ENCODE results near the gene KIRREL2. TPM values are rescaled to one million over a fixed set of nuclear protein-coding genes. Genes with fewer than 3 reads are reported as not detected.

The KIRREL2 gene
- total RNA-seq, 1 donor from 2014 or later: 0.18 TPM

- H3K4me3 ChIP-seq (ENCODE audit: insufficient read depth, low read depth, low read length): no peak overlapping the region
- peaks cover 46% of the 10 kb centered on the region for H3K27me3 Mint-ChIP-seq (ENCODE audit: low read depth, unreplicated experiment)
- no peaks in the 10 kb centered on the region for H3K79me2 ChIP-seq (ENCODE audit: insufficient read depth, low read length)
- no peaks in the 10 kb centered on the region for H3K4me1 Mint-ChIP-seq (ENCODE audit: low read depth, unreplicated experiment)
- FAIRE-seq: no peak
- no peaks in the 10 kb centered on the region for H4K20me1 ChIP-seq (ENCODE audit: insufficient read depth, low read length)
- H3K4me3 Mint-ChIP-seq (ENCODE audit: unreplicated experiment): no peak overlapping the region
- H3K27ac ChIP-seq (ENCODE audit: low read depth, low read length): no peak overlapping the region
- TF ChIP-seq CTCF (IDR thresholded peaks at IDR 0.05; ENCODE audit: insufficient read depth, low read depth, low read length) (no peak), EZH2 (IDR thresholded peaks at IDR 0.05; ENCODE audit: insufficient read depth, low read length) (no peak)
- peaks cover 2% of the 10 kb centered on the region for H3K27me3 ChIP-seq (ENCODE audit: insufficient read depth, low read length)
- H3K27ac Mint-ChIP-seq (ENCODE audit: unreplicated experiment): no peak overlapping the region
- no peak overlapping the region for H3K9ac ChIP-seq (ENCODE audit: low read length)
- no peaks in the 10 kb centered on the region for H3K9me3 ChIP-seq (ENCODE audit: insufficient read depth, low read depth, low read length)
- H2AFZ ChIP-seq (ENCODE audit: low read depth, low read length): no peak overlapping the region
- H3K36me3 ChIP-seq (ENCODE audit: insufficient read depth, low read length): no peaks in the 10 kb centered on the region
- no peaks in the 10 kb centered on the region for H3K4me1 ChIP-seq (ENCODE audit: insufficient read depth, low read length)
- H3K36me3 Mint-ChIP-seq (ENCODE audit: low read depth, unreplicated experiment): no peaks in the 10 kb centered on the region
- H3K4me2 ChIP-seq (ENCODE audit: low read length): no peak overlapping the region
- peaks cover 1% of the 10 kb centered on the region for H3K9me3 Mint-ChIP-seq (ENCODE audit: unreplicated experiment)
- DNase-seq (ENCODE audit: low read depth): peak; percentile 45
These were observed 27.9 kb upstream of the KIRREL2 start for GRCh38 chr19:35828692-35829301.

GRCh38 chr19:35830986-35831385, 25.7 kb upstream of the KIRREL2 start:
- no peaks in the 10 kb centered on the region for H3K36me3 Mint-ChIP-seq (ENCODE audit: low read depth, unreplicated experiment)
- Histone ChIP-seq H3K4me3 (ENCODE audit: insufficient read depth, low read depth, low read length) (no peak overlapping the region), H3K9me3 (ENCODE audit: insufficient read depth, low read depth, low read length) (no peaks in the 10 kb centered on the region), H3K27me3 (ENCODE audit: insufficient read depth, low read length) (peaks cover 2% of the 10 kb centered on the region), H3K4me1 (ENCODE audit: insufficient read depth, low read length) (no peaks in the 10 kb centered on the region), H3K36me3 (ENCODE audit: insufficient read depth, low read length) (no peaks in the 10 kb centered on the region), H2AFZ (ENCODE audit: low read depth, low read length) (no peak overlapping the region), H3K27ac (ENCODE audit: low read depth, low read length) (no peak overlapping the region), H4K20me1 (ENCODE audit: insufficient read depth, low read length) (no peaks in the 10 kb centered on the region), H3K9ac (ENCODE audit: low read length) (no peak overlapping the region), H3K4me2 (ENCODE audit: low read length) (no peak overlapping the region), H3K79me2 (ENCODE audit: insufficient read depth, low read length) (no peaks in the 10 kb centered on the region)
- H3K9me3 Mint-ChIP-seq (ENCODE audit: unreplicated experiment): peaks cover 3% of the 10 kb centered on the region
- H3K27ac Mint-ChIP-seq (ENCODE audit: unreplicated experiment): no peak overlapping the region
- H3K4me1 Mint-ChIP-seq (ENCODE audit: low read depth, unreplicated experiment): no peaks in the 10 kb centered on the region
- no peak for DNase-seq (ENCODE audit: low read depth)
- TF ChIP-seq CTCF (IDR thresholded peaks at IDR 0.05; ENCODE audit: insufficient read depth, low read depth, low read length) (no peak), EZH2 (IDR thresholded peaks at IDR 0.05; ENCODE audit: insufficient read depth, low read length) (no peak)
- H3K27me3 Mint-ChIP-seq (ENCODE audit: low read depth, unreplicated experiment): peaks cover 47% of the 10 kb centered on the region
- no peak for FAIRE-seq
- no peak overlapping the region for H3K4me3 Mint-ChIP-seq (ENCODE audit: unreplicated experiment)

- Mint-ChIP-seq H3K9me3 (ENCODE audit: unreplicated experiment) (peaks cover 6% of the 10 kb centered on the region), H3K27me3 (ENCODE audit: low read depth, unreplicated experiment) (peaks cover 48% of the 10 kb centered on the region), H3K36me3 (ENCODE audit: low read depth, unreplicated experiment) (no peaks in the 10 kb centered on the region), H3K4me1 (ENCODE audit: low read depth, unreplicated experiment) (no peaks in the 10 kb centered on the region), H3K4me3 (ENCODE audit: unreplicated experiment) (no peak overlapping the region), H3K27ac (ENCODE audit: unreplicated experiment) (no peak overlapping the region)
- H3K4me1 ChIP-seq (ENCODE audit: insufficient read depth, low read length): no peaks in the 10 kb centered on the region
- H3K4me3 ChIP-seq (ENCODE audit: insufficient read depth, low read depth, low read length): no peak overlapping the region
- TF ChIP-seq CTCF (IDR thresholded peaks at IDR 0.05; ENCODE audit: insufficient read depth, low read depth, low read length) (no peak), EZH2 (IDR thresholded peaks at IDR 0.05; ENCODE audit: insufficient read depth, low read length) (no peak)
- H3K27me3 ChIP-seq (ENCODE audit: insufficient read depth, low read length): peaks cover 4% of the 10 kb centered on the region
- no peaks in the 10 kb centered on the region for H4K20me1 ChIP-seq (ENCODE audit: insufficient read depth, low read length)
- no peak overlapping the region for H3K27ac ChIP-seq (ENCODE audit: low read depth, low read length)
- no peak overlapping the region for H3K4me2 ChIP-seq (ENCODE audit: low read length)
- H3K9me3 ChIP-seq (ENCODE audit: insufficient read depth, low read depth, low read length): no peaks in the 10 kb centered on the region
- FAIRE-seq (no peak), DNase-seq (ENCODE audit: low read depth) (no peak)
- H2AFZ ChIP-seq (ENCODE audit: low read depth, low read length): no peak overlapping the region
- no peak overlapping the region for H3K9ac ChIP-seq (ENCODE audit: low read length)
- H3K36me3 ChIP-seq (ENCODE audit: insufficient read depth, low read length): no peaks in the 10 kb centered on the region
- H3K79me2 ChIP-seq (ENCODE audit: insufficient read depth, low read length): no peaks in the 10 kb centered on the region
These were observed 24.7 kb upstream of the KIRREL2 start for GRCh38 chr19:35832054-35832453.

Data from astrocyte (in vitro differentiated cells and primary cell).